ENCODE results near the gene CAVIN2.

The CAVIN2 gene, protein sequence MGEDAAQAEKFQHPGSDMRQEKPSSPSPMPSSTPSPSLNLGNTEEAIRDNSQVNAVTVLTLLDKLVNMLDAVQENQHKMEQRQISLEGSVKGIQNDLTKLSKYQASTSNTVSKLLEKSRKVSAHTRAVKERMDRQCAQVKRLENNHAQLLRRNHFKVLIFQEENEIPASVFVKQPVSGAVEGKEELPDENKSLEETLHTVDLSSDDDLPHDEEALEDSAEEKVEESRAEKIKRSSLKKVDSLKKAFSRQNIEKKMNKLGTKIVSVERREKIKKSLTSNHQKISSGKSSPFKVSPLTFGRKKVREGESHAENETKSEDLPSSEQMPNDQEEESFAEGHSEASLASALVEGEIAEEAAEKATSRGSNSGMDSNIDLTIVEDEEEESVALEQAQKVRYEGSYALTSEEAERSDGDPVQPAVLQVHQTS

DNA sequence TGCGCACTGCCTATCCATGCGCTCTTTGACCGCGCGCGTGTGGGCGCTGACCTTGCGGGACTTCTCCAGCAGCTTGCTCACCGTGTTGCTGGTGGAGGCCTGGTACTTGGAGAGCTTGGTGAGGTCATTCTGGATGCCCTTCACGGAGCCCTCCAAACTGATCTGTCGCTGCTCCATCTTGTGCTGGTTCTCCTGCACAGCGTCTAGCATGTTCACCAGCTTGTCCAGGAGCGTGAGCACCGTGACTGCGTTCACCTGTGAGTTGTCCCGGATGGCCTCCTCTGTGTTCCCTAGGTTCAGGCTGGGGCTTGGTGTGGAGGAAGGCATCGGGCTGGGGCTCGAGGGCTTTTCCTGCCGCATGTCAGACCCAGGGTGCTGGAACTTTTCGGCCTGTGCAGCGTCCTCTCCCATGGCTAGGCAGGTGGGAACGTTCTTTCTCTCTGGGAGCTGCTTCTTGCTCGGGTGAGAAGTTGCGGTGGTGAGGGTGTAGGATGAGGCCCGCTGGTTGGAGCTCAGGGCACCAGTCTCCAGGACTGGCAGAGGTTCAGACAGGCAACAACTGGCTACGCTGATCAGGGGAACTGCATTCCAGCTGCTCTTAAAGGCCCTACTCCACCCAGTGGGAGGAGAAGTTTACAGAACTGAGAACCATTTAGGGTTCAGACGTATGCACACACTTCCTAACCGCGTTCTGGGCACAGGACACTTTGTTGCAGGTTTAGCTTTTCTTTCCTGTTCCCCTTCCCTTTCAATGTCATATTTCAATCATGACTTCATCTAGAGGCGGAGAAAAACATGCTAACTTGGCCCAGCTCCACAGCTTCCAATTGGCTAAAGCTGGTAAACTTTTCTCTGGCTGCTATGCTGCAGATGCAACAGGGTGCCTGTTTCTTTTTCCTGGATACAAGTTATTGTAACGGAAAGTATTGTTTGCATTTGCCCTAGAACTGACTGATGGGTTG lies at the start of gene CAVIN2:
TSS of gene CAVIN2 (minus strand) at position 574 of the 962 bp plus-strand sequence. CDS start at position 411, 163 bp downstream.
- no peak for DNase-seq

DNA sequence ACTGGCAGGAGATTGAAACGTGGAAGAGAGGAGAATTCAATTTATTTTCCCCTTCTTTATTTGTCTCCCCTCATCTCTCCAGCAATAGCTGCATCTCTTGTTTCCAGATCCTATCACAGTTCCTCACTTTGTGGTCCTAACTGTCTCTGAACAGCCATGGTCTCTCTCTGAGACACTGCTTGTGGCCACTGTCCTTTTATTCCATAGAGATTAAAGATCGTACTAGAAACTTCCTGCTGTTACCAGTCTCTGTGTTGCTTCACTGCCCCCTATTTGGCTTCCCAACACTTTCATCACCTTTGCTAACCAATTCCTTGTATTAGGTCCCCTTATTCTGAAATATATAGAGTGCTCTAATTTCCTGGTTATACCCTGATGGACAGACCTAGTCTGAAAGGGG lies 48.9 kb upstream of the CAVIN2 start:
- no peak for DNase-seq

DNA sequence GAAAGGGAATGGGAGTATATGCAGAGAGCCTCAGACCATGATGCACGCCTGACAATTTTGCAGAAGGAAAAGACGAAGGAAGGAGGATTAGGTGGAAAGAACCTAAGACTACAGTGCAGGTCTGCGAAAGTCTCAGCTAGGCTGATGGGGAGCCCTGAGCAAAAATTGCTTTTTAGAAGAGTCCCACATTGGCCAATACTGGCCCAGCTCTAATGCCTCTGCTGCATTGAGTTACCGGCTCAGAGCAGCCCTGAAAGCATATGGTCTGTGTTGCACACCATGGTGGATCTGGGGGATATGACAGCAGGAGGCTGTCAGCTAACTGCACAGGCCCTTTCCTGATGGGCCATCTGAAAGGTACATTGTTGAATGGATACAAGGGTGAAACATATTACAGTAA lies 48.3 kb upstream of the CAVIN2 start:
- DNase-seq: no peak

DNA sequence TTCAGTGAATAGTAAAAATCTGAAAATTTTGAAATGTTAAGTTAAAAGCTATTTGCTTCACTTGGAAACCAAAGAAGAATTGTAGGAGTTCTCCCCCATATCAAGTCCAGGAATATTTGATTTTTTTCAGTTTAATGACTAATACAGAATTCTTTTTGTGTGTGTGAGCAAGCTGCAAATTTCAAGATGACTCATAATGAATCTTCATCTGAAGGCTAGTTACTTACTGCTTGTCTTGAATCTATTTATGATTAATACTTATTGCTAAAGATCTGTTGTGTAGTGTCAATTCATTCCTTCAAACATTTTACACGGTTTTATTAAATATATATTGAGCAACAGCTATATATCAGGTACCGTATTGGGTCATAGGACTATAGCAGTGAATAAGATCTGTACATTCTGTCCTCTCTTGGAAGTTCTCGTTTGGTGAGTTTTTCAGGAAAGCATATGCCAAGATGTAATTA lies 47.8 kb upstream of the CAVIN2 start:
- no peak for DNase-seq

DNA sequence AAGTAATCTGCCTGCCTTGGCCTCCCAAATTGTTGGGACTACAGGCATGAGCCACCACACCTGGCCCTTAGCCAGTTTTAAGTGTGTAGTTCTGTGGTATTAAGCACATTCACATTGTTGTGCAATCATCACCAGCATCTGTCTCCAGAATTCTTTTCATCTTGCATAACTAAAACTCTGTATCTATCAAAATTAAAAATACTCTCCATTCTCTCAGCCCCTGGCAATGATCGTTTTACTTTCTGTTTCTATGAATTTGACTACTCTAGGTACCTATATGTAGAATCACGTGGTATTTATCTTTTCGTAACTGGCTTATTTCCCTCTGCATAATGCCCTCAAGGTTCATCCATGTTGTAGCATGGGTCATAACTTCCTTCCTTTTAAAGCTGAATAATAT lies 45.5 kb upstream of the CAVIN2 start:
- DNase-seq: no peak

DNA sequence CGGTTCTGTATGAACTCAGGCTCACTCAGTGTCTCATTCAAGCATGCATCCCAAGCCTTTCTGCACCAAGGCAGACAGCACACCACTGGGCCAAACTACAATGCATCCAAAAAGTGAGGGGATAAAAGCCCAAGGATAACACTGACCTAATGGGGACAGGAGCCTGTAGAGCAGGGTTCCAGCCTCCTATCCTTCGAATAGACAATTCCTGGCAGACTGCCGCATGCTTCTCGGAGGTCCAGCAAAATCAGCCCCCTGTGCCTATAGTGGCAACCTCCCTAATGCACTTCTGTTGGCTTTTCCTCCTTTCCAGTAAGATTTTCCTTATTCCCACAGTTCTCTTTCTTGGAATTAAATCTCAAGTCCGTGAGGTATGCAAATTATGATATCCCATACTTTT lies 44.8 kb upstream of the CAVIN2 start:
- no peak for DNase-seq

DNA sequence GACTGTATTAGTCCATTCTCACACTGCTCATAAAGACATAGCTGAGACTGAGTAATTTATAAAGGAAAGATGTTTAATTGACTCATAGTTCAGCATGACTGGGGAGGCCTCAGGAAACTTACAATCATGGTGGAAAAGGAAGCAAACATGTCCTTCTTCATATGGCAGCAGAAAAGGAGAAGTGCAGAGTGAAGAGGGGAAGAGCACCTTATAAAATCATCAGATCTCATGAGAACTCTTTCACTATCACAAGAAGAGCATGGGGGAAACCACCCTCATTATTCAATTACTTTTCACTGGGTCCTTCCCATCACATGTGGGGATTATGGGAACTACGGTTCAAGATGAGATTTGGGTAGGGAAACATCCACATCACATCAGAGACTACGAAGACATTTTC lies 43.0 kb upstream of the CAVIN2 start:
- DNase-seq: no peak

DNA sequence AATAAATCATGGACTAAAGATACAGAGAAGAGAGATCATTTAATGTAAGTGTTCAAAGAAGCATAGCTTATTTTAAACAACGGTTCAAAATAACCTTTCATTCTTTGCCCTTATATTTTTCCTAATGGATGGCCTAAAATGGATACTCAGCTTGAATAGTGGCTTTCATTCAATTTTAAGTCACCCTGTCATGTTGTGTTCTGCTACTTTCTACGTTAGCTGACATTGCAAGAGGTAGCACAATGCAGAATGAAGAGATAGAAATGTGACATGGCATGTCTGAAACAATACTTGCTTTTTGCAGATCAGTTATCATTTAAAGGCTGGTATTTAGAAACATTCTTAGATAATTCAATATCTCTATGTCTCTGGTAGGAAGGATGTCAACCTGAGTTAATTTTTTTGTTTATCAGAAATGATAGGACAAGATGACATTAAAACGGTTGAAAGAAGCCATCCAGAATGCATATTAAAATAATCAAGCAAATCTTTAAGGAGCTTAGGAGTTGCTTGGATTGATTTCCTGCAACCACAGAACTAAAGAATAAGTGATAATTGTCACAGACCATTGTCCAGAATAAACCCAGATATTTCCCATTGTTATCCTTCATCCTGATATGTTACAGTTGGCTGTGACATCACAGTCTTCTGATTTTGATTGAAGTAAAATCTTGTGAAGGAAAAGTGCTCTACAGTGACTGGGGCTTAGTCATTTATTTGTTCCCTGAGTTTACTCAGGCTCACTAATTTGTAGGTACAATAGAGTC lies 41.7 kb upstream of the CAVIN2 start:
- no peak for DNase-seq

DNA sequence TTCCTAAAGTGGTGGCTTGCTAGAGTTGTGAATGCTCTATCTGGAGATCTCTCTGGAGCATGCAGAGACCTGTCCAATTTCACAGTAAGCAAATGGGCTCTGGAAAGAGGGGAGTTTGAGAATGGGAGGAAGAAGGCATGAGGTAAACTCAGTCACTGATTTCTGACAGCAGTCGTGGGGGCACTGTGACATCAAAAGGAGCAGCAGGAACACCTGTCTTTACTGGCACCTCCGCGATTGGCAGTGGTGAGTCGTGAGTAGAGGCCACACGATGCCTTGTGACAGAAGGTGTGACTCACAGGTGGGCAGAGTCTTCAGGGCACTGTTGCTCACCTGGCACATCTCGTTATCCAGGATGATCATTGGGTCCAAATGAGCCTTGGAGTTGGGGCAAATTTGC lies 38.8 kb upstream of the CAVIN2 start:
- no peak for DNase-seq

DNA sequence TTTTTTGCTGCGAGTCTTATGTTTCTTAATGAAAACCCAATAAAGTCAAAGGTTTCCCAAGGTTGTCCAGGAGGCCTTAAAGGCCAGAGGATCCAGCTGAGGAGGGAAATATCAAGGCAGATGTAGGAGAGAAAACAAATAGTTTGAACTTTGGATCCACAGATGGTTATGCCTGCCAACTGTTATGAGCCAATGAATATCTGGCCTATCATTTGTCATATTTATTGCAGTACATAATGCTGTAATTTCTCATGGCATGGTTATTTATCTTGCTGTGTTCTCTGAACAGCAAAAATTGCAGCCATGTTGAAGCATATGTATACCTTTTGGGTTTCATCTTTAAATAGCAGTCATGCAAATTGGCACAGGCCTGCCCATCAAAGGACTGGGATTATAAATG lies 38.2 kb upstream of the CAVIN2 start:
- DNase-seq: no peak

DNA sequence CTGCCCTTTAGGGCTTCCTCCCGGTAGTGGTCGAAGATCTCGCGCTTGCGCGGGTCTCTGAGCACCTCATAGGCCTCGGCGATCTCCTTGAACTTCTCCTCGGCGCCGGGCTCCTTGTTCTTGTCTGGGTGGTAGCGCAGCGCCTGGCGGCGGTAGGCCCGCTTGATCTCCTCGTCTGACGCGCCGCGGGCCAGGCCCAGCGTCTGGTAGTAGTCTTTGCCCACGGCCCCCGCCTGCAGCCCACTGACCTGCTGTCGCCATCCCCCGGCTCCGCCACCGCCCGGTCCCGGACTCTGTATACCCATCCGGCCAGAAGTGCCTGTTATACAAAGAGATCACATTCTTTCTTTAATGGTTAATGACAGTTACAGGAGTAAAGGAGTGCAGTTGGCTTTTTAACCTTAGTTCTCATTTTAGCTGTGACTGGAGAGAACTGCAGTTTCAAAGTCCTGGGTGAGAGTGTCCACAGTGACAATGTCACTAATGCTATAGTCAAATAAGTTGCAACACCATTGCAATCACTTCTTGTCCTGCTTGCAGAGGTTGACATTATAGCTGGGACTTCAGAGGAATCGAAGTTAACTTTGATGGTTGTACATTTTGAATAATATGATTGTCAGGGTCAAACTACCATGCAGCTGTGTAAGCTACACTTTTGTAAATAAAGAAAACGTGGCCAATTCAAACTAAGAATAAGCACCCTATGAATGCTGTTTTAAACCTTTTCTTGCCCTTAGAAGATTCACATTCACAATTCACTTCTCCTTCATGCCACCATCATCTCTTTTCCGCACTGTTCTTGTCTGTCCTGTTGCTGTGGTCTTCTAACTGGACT lies 35.3 kb upstream of the CAVIN2 start:
- DNase-seq: no peak

DNA sequence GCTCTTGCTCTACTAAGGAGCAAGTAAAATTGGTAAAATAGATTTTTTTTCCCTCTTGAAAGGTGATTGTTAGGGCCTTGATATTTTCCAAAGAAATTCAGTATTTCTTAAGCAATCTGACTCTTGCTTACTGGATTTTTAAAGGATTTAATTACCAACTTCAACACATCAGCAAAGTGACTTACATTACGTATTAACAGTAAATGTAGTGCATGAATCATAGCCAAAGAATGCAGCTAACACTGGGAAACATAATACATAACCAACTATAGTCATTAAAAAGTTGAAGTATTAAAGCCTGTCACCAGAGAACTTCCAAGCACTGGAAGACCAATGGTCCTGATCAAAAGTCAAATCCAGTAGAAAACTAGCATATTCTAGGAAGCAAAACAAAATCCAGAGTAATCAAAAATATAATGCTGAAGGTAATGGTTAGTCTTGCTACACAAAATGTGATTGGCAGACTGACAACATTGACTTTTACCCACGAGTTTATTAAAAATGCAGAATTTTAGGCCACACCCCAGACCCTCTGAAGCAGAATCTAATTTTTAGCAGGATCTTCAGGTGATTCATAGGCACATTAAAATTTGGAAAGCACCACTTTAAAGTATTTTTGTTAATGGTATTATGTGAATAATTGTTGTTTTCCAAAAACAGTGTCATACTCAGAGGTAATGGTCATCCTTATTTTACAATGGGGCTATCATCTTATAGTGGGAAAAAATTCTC lies 31.8 kb upstream of the CAVIN2 start:
- no peak for DNase-seq

DNA sequence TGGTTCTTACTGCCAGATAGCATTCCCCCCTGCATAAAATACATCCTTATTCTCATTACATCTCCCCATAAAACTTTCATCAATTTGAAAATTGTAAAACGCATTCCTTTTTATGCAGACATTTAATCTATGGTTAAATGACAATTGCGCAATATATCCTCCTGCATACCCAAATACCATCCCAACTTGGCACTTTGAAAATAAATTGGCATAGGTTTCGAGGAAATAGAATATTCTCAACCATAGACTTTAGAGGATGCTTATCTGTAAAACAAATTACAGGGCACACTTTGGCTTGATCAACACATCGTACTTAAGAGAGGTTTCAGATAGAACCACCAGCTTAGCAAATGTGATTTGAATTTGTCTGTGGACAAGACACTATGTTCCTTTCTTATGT lies 31.0 kb upstream of the CAVIN2 start:
- DNase-seq: no peak

DNA sequence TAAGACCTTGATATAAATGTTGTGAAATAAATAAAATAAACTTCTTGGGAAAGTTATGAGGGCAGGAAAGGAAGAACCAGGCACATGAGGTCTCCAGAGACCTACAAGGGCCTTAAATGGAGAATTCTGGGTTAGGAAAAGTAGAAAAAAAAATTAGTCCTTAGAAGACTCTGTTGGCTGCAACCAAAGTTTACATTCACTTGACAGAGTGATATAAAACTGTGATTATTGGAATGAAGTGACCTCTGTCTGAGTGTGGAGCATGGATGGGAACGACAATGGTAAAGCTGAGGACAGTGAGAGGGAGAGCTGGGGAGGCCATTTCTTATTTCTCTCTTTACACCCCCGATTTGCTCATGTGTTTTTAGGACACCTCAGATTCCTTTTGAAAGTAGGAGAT lies 29.0 kb upstream of the CAVIN2 start:
- no peak for DNase-seq

DNA sequence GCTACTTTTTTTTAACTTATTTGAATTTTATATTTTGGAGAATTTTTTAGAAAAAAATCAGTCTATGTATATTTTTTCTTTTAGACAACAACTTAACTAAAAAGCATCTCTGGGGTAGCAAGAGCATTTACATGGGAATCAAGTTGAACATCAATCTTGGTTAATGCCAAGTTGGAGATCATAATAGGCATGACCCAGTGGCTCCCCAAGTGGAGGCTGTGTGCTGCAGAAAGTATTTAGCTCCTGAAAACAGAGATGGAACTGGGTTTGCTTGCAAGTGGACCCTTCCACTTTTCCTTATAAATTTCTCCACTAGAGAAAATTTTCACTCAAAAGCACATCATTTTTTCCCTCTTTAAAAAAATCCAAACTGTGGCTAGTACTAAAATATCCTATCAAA lies 23.9 kb upstream of the CAVIN2 start:
- DNase-seq: no peak

DNA sequence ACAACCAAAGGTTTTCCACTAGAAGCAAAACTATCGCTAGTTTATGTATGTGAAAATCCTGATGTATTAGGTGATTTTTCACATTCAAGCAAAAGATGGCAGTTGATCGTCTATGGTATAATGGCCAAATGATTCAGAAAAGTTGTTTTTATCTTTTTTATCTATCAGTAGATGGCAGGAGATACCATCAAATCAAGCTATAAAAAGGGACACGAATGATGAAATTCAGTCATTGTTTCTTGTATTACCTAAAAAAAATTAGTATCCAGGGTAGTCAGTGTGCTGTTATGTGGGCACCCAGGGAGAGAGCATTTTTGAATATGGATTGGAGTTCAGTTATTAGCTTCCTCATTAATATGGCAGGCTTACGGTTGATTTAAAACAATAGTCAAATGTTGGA lies 22.9 kb upstream of the CAVIN2 start:
- no peak for DNase-seq

DNA sequence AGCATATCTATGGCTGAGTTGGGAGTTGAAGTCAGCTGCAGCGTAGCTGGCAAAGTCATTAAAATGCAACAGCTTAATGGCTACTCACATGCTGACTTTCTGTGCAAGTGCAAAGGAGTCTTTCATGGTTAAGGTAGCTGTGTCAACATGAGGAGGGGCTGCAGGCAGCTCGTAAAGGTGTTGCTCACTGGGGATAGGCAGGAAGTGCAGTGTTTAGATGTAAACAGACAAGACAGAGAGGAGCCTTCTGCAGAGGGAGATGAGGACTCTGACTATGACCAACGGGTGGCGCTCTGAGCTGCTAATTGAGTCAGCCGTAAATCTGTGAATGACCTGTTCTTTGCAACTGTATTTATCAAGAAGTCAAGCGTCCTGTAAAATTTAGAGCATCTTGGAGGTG lies 22.3 kb upstream of the CAVIN2 start:
- DNase-seq: no peak

DNA sequence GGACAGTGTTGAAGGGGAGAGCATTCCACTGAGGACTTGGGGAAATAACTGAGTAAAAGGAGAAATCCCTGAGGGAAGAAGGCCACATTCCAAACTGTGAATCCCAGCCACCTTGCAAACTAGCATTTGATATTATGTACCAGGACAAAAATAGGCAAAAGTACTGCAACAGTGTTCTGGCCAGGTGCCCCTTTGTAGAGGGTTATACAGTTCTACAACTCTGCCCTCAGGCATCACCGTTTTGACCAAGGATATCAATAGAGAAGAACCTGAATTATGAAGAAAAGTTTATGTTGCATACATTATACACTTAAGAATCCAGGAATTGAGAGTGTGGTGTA lies 20.6 kb upstream of the CAVIN2 start:
- DNase-seq: no peak

DNA sequence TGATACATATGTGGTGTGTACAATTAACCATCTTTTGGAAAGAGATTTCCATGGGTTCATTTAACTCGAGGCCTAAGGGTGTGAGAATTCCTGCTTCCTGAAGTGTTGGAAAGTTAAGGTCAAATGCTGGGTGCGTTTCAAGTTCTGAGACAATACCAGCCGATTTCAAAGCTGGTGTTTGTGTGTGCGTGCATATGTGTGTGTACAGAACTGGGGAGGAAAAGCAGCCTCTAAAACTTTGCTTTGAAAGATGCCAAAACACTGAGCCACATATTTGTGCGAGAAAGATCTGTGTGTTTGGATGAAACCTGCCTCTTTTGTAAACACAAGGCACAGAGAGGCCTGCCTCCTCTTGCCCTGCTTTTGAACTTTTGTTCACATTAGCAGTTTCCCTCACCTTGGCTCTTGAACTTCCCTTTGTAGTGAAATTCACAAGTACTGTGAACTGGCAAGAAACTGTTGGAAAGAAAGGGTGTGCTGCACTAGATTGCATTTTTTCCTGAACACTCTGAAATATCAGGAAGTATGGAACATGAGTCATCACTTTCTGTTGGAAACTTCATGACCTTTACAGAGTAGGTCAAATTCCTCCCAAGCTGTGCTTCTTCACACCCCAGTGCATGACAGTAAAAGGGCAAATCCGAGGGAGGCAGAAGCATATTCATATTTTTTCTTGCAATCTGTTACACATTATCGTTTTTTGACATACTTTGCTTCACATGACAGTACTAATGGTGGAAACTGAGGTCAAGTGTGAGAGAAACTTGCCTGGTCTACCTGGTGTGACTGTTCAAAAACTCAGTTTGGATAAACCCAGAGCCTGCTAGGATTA lies 20.0 kb upstream of the CAVIN2 start:
- DNase-seq: no peak

DNA sequence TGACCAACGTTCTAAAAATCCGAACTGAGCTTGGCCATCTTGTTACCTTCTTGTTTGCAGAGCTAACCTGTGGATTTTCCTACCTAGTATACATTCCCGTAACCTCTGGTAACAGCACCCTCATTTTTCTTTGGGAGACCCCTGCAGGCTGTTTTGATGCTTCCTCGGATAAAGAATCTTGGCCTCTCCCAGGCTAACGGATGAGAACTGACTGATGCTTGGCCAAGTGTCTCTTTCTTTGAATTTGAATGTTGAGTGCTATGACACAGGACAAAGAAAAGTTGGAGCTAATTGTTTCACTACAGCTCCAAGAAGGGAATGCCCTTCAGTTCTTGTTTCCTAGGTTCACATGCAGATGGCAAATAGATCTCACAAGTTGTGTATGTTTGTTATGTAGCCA lies 19.3 kb upstream of the CAVIN2 start:
- DNase-seq: no peak
